GM12865 (cell line): ENCODE data around the gene RNF40.

Source experiments
- DNase-seq: peaks from one replicate; pipeline ENCODE4 v3.0.0; 2010; ENCODE audit warnings: low read depth
- H3K4me3 ChIP-seq: 2 replicates; pipeline ENCODE4 v1.5.1; 2011; ENCODE audit warnings: mild to moderate bottlenecking, low read depth, low read length, control low read depth
- CTCF ChIP-seq: IDR thresholded peaks from 2 replicates; pipeline ENCODE4 v1.5.1; 2011; ENCODE audit warnings: low read length, control low read depth, low read depth, inconsistent platforms; ENCODE audit not compliant: insufficient read depth; ENCODE audit errors: missing control alignments

RNF40 gene

DNA sequence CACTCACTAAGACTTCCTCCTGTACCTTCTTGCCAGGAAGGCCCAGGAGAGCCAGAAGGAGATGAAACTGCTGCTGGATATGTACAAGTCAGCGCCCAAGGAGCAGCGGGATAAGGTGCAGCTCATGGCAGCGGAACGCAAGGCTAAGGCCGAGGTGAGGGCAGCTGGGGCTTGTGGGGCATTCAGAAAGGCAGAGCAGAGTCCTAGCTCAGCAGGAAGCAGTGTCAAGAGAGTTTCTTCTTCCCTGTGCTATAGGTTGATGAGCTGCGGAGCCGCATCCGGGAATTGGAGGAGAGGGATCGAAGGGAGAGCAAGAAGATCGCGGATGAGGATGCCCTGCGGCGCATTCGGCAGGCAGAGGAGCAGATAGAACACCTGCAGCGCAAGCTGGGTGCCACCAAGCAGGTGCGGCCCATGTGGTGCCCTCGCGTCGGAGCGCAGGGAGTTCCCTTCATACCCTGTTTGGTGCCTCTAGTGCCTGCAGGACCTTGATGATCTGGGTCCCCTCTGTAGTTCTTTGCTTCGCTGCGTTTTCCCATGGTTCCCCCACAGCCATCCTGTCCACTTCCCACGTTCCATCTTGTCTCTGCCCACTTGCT lies 6.6 kb downstream of the RNF40 start:
- TF ChIP-seq CTCF: no peak
- no peak overlapping the region for H3K4me3 ChIP-seq
- no peak for DNase-seq

DNA sequence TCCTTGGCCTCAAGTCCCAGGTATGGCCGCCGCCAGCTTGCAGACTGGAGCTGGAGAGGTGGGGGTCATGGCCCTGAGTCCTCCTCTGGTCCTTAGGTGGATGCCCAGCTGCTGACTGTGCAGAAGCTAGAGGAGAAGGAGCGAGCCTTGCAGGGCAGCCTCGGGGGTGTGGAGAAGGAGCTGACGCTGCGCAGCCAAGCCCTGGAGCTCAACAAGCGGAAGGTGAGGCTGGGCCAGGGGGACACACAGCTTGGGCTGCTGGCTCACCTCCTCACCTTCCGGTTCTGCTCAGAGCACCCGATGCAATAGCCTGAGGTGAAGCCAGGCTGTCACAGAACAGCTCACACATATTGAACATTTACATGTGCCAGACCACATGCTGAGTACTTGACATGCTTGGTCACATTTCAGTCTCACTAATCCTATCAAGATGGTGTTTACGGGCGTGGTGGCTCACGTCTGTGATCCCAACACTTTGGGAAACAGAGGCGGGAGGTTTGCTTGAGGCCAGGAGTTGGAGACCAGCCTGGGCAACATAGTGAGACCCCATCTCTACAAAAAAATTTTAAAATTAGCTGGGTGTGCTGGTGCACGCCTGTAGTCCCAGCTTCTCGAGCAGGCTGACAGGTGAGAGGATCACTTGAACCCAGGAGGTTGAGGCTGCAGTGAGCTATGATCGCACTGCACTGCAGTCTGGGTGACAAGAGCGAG lies 7.4 kb downstream of the RNF40 start:
- no peak overlapping the region for H3K4me3 ChIP-seq
- DNase-seq: peak; percentile 35
- no peak for TF ChIP-seq CTCF

GRCh38 chr16:30771726-30772125 lies 9.6 kb downstream of the RNF40 start:
- no peak for TF ChIP-seq CTCF

DNA sequence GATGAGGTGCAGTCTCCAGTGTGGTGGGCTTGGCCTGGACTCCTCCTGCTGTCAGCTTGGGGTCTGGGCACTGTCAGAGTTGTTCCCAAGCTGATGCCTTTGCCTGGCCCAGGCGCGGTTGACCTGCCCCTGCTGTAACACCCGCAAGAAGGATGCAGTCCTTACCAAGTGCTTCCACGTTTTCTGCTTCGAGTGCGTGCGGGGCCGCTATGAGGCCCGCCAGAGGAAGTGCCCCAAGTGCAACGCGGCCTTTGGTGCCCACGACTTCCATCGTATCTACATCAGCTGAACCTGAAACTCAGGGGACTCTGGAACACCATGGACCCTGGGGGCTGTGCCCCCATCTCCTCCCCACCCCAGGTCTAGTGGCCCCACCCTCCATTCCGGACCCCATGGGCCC lies 11.7 kb downstream of the RNF40 start:
- peak; percentile 1 for DNase-seq
- no peak overlapping the region for H3K4me3 ChIP-seq
- no peak for TF ChIP-seq CTCF

More at GRCh38 chr16:30771726-30772125, 9.6 kb downstream of the RNF40 start:
- DNase-seq: no peak
- H3K4me3 ChIP-seq: no peak overlapping the region

- no peak for TF ChIP-seq CTCF
- no peak overlapping the region for H3K4me3 ChIP-seq
- no peak for DNase-seq
Observed at GRCh38 chr16:30774367-30775130, 12.4 kb downstream of the RNF40 start.

GRCh38 chr16:30775131-30775391 lies 12.9 kb downstream of the RNF40 start:
- TF ChIP-seq CTCF: no peak
- no peak for DNase-seq
- H3K4me3 ChIP-seq: peak overlapping the region; percentile 55
